Measurements from ENCODE around the gene HIGD2A.
A peak's percentile ranks its signal among the peaks of the same experiment; 100 is the strongest.

Gene HIGD2A

GRCh38 chr5:176388444-176389134 lies at the start of gene HIGD2A, which contains the start of gene NOP16:
Gene HIGD2A, plus strand, starts transcription at chr5:176388751. Its CDS starts 69 bp downstream, at chr5:176388820.
Gene NOP16, minus strand, starts transcription at chr5:176388598. Its CDS starts 59 bp downstream, at chr5:176388539.
- peak; percentile 99 for DNase-seq (ENCODE audit: low spot score)

DNA sequence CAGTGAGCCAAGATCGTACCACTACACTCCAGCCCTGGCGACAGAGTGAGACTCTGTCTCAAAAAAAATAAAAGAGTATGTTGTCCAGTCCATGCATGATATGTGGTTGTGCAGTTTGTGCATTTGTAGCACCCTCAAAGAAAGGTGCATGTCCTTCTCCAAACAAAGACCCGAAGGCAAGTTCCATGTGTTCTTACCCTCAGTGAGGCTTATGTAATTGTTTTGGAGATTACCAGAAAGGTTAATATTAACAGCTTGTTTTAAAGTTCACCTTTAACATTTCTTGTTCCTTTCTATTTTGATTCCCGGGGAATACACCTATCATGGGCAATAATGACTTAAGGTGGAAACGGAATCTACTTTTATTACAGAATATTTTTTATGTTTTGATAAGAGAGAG lies 49.2 kb upstream of the HIGD2A start:
- DNase-seq (ENCODE audit: low spot score): no peak

GRCh38 chr5:176341325-176342157 lies 47.0 kb upstream of the HIGD2A start:
- DNase-seq (ENCODE audit: low spot score): no peak

DNA sequence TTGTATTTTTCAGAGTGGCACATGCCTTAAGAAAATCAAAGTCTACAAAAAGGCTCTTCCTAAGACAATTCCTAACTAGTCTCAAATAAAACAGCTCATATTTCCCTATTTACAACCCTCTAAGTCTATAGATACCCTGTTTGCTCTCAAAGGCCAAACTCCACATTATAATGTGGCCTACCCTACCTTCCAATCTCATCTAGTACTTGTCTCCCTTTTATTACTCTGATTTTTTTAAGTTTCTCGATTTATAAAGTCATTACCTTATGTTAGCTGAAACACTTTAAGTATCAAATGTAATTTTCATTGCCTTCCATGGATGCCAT lies 46.4 kb upstream of the HIGD2A start:
- no peak for DNase-seq (ENCODE audit: low spot score)

DNA sequence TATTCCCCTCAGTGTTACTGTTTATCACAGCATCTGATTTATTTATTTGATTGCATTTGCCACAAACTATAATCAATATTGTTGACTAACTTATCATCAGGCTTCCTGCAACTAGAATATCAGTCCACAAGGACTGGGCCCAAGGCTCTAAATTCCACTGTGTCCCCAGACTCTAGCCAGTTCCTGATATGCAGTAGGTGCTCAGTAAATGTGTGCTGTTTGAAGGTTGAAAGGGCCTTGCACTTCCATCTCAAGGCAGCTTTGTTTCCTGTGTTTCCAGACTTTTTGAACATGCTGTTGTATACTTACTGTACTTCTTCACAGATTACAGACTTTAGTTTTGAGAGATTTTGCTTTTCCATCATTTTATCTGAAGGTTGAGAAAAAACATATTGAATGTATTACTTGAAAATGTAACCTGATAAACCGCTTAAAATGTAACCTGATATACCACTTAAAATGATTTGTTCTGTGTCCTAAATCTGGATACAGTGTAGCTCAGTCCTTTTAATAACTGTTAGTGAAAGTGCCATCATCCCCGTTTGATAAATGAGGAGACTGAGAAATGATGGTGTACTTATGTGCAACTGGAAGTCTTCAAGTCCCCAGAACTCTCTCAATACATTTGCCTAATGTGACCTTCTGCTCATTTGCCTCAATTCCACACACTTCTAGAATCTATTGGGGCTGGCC lies 45.6 kb upstream of the HIGD2A start:
- DNase-seq (ENCODE audit: low spot score): no peak

GRCh38 chr5:176350416-176350815 lies 38.1 kb upstream of the HIGD2A start:
- DNase-seq (ENCODE audit: low spot score): no peak

- no peak for DNase-seq (ENCODE audit: low spot score)
Measured at GRCh38 chr5:176352116-176352878, 36.3 kb upstream of the HIGD2A start.

DNA sequence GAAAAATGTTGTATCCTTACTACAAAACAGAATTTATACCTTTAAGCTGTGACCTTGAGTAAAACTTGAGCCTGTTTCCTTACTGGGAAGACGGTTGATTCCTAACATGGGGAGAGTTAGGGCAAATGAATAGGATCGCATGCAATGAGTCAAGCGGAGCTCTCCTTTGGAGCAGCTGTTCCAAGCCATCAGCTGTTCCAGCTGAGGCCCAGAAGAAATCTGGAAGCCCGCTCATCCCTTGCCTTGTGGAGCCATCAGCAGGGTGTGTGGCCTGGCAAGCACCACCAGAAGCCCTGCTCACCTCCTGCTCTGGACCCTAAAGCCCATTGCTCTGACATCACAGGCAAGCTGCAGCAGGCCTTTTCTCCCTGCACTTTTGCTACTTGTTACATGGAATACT lies 35.0 kb upstream of the HIGD2A start:
- DNase-seq (ENCODE audit: low spot score): no peak

- DNase-seq (ENCODE audit: low spot score): no peak
Measured at GRCh38 chr5:176355400-176356178, 33.0 kb upstream of the HIGD2A start.

DNA sequence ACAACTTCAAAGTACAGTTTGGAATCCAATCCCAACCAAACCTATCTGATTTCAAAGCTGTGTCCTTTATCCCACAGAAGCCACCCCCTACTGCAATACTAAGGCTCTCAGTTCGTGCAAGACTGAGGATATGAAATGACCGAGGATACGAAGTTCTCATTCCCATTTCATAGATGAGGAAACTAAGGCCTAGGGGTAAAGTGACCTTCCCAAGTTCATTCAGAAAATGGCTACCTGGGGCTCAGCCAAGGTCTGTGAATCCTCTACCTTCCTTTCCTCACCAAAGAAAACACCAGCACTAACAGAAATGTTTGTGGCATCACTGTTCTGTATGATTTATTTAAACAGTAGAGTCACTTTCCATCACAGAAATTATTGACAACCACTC lies 32.4 kb upstream of the HIGD2A start:
- DNase-seq (ENCODE audit: low spot score): no peak

GRCh38 chr5:176359658-176360057 lies 28.9 kb upstream of the HIGD2A start:
- DNase-seq (ENCODE audit: low spot score): no peak

- peak; percentile 16 for DNase-seq (ENCODE audit: low spot score)
Measured at GRCh38 chr5:176360894-176361436, 27.6 kb upstream of the HIGD2A start.

DNA sequence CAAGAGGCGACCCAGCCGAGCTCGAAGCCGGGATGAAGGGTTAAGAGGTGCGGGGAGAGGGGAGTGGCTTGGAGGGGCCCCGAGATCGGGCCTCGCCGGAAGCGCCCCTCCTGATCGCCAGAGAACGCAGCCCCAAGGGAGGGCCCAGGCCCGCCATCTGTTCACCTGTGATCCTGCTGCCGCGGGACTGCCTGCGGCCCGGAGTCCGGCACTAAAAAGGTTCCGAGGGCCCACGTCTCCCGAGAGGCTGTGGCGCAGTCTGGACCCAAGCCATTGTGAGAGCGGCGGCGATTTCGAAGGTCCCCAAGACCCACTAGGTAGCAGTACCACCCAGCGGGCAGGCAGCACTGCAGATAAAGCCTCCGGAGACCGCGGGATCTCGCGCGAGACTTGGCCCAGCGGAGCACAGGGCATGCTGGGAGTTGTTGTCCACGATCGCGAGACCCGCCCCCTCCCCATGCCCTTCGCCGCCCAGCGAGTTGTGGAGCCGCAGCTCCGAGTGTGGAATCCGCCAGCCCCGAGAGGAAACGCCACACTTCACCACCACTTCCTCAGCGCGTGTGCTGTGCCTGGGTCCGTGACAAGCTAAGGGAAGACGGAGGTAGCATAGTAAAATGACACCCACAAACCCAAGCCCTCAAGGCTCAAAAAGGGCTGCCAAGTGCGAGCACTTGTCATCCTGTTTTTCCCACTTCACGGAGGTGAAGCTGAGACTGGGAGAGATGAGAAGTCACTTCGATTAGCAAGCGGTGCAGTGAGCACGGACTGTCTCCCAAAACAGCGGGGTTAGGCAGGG lies 26.9 kb upstream of the HIGD2A start, which contains the start of gene KIAA1191:
Gene KIAA1191, minus strand, starts transcription at position 328 of the 796 bp plus-strand sequence. CDS start 2,256 bp downstream, outside the sequence.
- peak; percentile 91 for DNase-seq (ENCODE audit: low spot score)

DNA sequence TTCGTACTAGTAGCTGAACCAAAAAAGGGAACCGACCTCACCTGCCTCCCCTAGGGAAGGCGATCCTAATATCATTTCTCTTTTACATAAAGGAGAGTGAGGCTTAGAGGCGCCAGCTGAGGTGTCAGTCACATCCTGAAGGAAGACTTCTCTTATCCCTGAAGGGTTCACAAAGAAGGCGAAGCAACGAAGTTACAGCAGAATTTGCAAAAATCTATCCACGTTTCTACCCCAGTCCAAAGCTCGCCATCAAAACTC lies 26.4 kb upstream of the HIGD2A start:
- no peak for DNase-seq (ENCODE audit: low spot score)

DNA sequence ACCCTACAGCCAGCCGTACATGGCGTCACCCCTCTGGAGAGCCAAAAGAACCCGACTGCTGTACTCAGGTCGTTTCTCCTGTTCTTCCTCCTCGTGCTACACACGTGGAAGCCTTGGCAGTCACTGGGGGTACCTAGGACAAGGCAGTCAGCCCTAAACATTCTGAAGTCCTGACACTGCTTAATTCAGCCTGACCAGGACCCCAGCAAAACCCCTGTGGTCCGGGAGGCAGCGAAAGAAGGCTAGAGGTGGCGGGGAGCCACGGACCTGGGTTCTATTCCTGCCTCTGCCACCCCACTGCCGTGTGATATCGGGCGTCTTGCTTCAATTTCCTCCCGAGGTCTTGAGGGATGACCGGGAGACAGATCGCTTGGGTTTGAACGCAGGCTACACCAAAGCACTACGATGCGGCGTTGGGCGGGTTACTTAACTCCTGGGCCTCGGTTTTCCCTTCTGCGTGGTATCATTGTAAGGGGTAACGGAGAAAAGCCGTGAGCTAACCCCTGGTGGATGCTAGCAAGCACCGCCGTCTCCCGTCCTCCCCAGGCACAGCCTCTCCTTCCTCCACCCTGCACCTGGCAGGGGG lies 23.7 kb upstream of the HIGD2A start:
- no peak for DNase-seq (ENCODE audit: low spot score)

DNA sequence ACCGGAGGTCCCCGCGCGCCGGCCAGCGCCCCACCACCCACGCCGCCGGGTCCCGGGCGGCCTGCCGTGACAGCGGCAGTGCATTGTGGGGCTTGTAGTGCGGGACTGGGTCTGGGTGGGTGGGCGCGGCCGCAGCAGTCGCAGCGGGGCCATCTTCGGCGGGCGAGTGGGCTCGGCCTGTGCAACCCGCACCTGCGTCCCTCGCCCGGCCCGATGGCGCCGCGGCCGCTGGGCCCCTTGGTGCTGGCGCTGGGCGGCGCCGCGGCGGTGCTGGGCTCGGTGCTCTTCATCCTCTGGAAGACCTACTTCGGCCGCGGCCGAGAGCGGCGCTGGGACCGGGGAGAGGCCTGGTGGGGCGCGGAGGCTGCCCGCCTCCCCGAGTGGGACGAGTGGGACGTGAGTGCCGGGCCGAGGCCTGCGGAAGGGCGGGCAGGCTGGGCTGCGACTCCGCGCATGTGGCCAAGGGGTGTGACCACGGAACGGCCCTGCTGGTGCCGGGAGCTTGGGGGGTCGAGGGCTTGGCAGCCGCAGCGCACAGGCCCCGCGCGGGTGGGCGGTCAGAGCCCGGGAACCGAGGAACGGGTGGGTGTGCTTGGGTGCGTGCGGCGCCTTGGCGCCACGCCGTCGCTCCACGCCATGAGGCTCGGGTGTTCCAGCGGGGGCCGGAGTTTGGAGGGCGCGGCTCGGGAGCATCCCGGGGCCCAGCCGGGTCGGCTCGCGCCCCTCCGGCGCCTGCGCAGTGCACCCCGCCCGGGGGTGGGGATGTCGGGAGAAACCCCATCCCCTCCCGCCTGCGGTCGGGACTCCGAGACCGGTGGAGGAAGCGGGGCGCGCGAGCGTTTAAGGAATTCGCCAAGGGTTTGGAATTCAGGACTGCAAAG lies 23.0 kb upstream of the HIGD2A start, which contains the start of gene ARL10:
Gene ARL10, plus strand, starts transcription at position 137 of the 881 bp plus-strand sequence. Its CDS starts 77 bp downstream, at position 214.
- peak; percentile 76 for DNase-seq (ENCODE audit: low spot score)

DNA sequence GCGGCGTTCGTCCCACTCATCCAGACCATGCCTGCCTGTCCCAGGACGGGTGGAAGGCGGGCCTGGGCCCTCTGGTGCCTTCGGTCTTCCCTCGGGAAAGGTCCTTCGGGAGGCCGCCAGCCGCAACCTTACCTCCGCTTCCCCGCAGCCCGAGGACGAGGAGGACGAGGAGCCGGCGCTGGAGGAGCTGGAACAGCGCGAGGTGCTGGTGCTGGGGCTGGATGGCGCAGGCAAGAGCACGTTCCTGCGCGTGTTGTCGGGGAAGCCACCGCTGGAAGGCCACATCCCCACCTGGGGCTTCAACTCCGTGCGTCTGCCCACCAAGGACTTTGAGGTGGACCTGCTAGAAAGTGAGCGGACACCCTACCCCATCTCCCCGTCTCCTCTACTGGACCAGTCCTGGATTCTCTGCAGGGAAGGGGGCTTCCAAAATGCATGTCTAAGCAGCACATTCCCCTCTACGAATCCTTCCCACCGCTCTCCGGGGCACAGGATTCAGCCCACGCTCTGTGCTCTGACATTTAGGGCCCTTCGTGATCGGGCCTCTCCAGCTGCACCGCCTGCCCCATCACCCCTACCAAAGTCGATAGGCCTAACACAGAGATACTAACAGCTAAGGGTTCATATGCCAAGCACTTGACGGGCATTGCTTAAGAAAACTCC lies 22.2 kb upstream of the HIGD2A start:
- DNase-seq (ENCODE audit: low spot score): no peak

- no peak for DNase-seq (ENCODE audit: low spot score)
Measured at GRCh38 chr5:176368726-176369125, 19.8 kb upstream of the HIGD2A start.
